ENCODE results near the gene ADRM1.

Gene ADRM1

DNA sequence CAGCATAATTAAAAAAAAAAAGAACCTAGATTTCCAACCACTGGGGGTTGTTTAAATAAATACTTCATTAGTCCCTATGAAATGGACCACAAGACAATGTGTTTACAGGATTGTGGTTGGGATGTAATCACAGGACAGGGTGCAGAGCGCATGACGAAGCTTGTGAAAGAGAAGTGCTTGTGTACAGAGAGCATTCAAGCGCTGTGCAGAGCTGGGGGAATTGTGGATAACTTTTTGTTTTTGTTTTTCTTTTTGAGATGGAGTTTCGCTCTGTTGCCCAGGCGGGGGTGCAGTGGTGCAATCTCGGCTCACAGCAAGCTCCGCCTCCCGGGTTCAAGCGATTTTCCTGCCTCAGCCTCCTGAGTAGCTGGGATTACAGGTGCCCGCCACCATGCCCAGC is 42.0 kb downstream of the ADRM1 start:
- H3K4me3 ChIP-seq (ENCODE audit: low read length), result no peak overlapping the region
- TF ChIP-seq CTCF (conservative IDR thresholded peaks at IDR 0.05; ENCODE audit: low read depth, low read length), result no peak
- DNase-seq (ENCODE audit: low read depth), result no peak

DNA sequence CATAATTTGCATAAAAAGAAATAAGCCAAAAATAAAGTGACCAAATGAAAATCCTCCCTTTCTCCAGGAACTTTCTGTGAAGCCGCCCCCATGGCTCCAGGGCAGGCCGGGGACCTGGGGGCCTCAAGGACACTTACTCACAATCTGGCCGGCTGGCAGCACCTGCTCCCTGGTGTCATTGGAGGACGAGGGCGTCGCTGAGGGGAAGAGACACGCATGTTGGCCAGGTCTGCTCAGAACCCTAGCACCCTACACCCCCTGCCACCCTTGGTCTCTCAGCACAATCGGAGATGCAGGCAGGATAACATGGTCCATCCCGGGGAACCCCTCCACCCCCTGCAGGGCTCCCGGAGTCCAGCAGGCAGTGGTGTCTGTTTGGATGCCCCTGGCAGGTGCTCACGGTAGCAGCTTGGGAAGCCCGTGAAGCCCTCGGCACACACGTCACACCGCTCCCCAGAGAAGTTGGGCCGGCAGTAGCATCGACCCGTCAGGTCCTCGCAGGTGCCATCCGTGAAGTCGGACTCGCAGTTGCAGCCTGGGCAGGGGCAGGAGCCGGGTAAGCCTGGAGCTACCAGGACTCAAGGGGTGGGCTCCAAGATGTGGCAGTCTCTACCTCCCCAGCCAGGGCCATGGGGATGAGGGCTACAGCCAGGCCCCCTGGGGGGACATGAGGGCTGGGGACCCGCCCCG is 43.0 kb downstream of the ADRM1 start:
- no peak for DNase-seq (ENCODE audit: low read depth)
- TF ChIP-seq CTCF (conservative IDR thresholded peaks at IDR 0.05; ENCODE audit: low read depth, low read length), result no peak

GRCh38 chr20:62346398-62347150 is 43.8 kb downstream of the ADRM1 start:
- TF ChIP-seq CTCF (conservative IDR thresholded peaks at IDR 0.05; ENCODE audit: low read depth, low read length), result no peak
- no peak overlapping the region for H3K4me3 ChIP-seq (ENCODE audit: low read length)
- no peak for DNase-seq (ENCODE audit: low read depth)

More for the DNA sequence above, 43.0 kb downstream of the ADRM1 start:
- H3K4me3 ChIP-seq (ENCODE audit: low read length), result no peak overlapping the region

- H3K4me3 ChIP-seq (ENCODE audit: low read length), result no peak overlapping the region
- no peak for TF ChIP-seq CTCF (conservative IDR thresholded peaks at IDR 0.05; ENCODE audit: low read depth, low read length)
- DNase-seq (ENCODE audit: low read depth), result no peak
Measured at GRCh38 chr20:62347151-62347404, 44.3 kb downstream of the ADRM1 start.

- no peak for DNase-seq (ENCODE audit: low read depth)
- TF ChIP-seq CTCF (conservative IDR thresholded peaks at IDR 0.05; ENCODE audit: low read depth, low read length), result no peak
- no peak overlapping the region for H3K4me3 ChIP-seq (ENCODE audit: low read length)
Measured at GRCh38 chr20:62347445-62347844, 44.6 kb downstream of the ADRM1 start.

- no peak for TF ChIP-seq CTCF (conservative IDR thresholded peaks at IDR 0.05; ENCODE audit: low read depth, low read length)
- H3K4me3 ChIP-seq (ENCODE audit: low read length), result no peak overlapping the region
- DNase-seq (ENCODE audit: low read depth), result no peak
Measured at GRCh38 chr20:62348604-62349003, 45.8 kb downstream of the ADRM1 start.

- DNase-seq (ENCODE audit: low read depth), result no peak
- H3K4me3 ChIP-seq (ENCODE audit: low read length), result no peak overlapping the region
- TF ChIP-seq CTCF (conservative IDR thresholded peaks at IDR 0.05; ENCODE audit: low read depth, low read length), result no peak
Measured at GRCh38 chr20:62349556-62350097, 46.8 kb downstream of the ADRM1 start.
